SU-DHL-6 (cell line): ENCODE measurements around the gene CEND1.

Experiments used
- H2AFZ ChIP-seq: fragments of 200-600 bp; sonication (generic); 2 replicates; pipeline ENCODE4 v1.6.1; 2014; ENCODE audit warnings: low read depth, mild to moderate bottlenecking, moderate library complexity, mixed read lengths, antibody characterized with exemption, low read length; ENCODE audit not compliant: severe bottlenecking
- H3F3A ChIP-seq: fragments of 200-600 bp; shearing (Covaris generic); 2 replicates; pipeline ENCODE4 v1.6.0; 2016; ENCODE audit warnings: antibody characterized with exemption, mild to moderate bottlenecking; ENCODE audit not compliant: insufficient read depth
- H3K27ac ChIP-seq: fragments of 200-600 bp; sonication (generic); 2 replicates; pipeline ENCODE4 v1.5.1; 2016; ENCODE audit warnings: low read depth, mild to moderate bottlenecking, low read length, moderate library complexity, mixed read lengths
- H3K27me3 ChIP-seq: fragments of 200-600 bp; sonication (generic), shearing (Covaris generic); 2 replicates; pipeline ENCODE4 v1.6.0; 2014; ENCODE audit warnings: mild to moderate bottlenecking, low read length
- H3K36me3 ChIP-seq: fragments of 200-600 bp; sonication (generic); 2 replicates; pipeline ENCODE4 v1.6.1; 2014; ENCODE audit warnings: mild to moderate bottlenecking, low read length, mixed read lengths
- H3K4me2 ChIP-seq: fragments of 300-600, 200-600 bp; shearing (Covaris generic), sonication (generic); 2 replicates; pipeline ENCODE4 v1.6.0; 2014; ENCODE audit warnings: low read length, low read depth, mild to moderate bottlenecking; ENCODE audit not compliant: poor library complexity, severe bottlenecking
- H3K4me3 ChIP-seq: fragments of 200-600 bp; sonication (generic); 2 replicates; pipeline ENCODE4 v1.5.1; 2014; ENCODE audit warnings: antibody characterized with exemption, low read length, mild to moderate bottlenecking, mixed read lengths; ENCODE audit not compliant: insufficient read depth, poor library complexity, severe bottlenecking
- H3K79me2 ChIP-seq: fragments of 200-600 bp; sonication (generic); 2 replicates; pipeline ENCODE4 v1.6.1; 2014; ENCODE audit warnings: mild to moderate bottlenecking, low read length, moderate library complexity; ENCODE audit not compliant: insufficient read depth
- H3K9ac ChIP-seq: fragments of 200-600 bp; sonication (generic); 2 replicates; pipeline ENCODE4 v1.7.0; 2014; ENCODE audit warnings: mild to moderate bottlenecking, low read length
- H3K9me2 ChIP-seq: fragments of 200-600 bp; sonication (generic); replicated peaks from 2 replicates; pipeline ENCODE4 v1.6.1; 2014; ENCODE audit warnings: low read length; ENCODE audit not compliant: insufficient read depth
- H3K9me3 ChIP-seq: fragments of 200-600 bp; sonication (generic); 2 replicates; pipeline ENCODE4 v1.6.1; 2014; ENCODE audit warnings: low read length, mixed read lengths; ENCODE audit not compliant: insufficient read depth
- H4K20me1 ChIP-seq: fragments of 200-600 bp; sonication (generic); 2 replicates; pipeline ENCODE4 v1.6.1; 2014; ENCODE audit warnings: low read depth, mild to moderate bottlenecking, antibody characterized with exemption, low read length, moderate library complexity, mixed read lengths
- EZH2phosphoT487 ChIP-seq: fragments of 200-600 bp; sonication (generic), shearing (Covaris generic); conservative IDR thresholded peaks from 2 replicates; pipeline ENCODE4 v1.6.1; 2018; ENCODE audit warnings: mild to moderate bottlenecking, antibody characterized with exemption, low read length, moderate library complexity, mixed read lengths
- TF ChIP-seq, protein P1 (sequence below): fragments of 200-600 bp; sonication (generic); IDR thresholded peaks from one replicate; pipeline ENCODE4 v1.5.1; 2017; ENCODE audit warnings: antibody characterized with exemption, mild to moderate bottlenecking, low read length, moderate library complexity; ENCODE audit not compliant: insufficient read depth, poor library complexity, severe bottlenecking

The CEND1 gene

DNA sequence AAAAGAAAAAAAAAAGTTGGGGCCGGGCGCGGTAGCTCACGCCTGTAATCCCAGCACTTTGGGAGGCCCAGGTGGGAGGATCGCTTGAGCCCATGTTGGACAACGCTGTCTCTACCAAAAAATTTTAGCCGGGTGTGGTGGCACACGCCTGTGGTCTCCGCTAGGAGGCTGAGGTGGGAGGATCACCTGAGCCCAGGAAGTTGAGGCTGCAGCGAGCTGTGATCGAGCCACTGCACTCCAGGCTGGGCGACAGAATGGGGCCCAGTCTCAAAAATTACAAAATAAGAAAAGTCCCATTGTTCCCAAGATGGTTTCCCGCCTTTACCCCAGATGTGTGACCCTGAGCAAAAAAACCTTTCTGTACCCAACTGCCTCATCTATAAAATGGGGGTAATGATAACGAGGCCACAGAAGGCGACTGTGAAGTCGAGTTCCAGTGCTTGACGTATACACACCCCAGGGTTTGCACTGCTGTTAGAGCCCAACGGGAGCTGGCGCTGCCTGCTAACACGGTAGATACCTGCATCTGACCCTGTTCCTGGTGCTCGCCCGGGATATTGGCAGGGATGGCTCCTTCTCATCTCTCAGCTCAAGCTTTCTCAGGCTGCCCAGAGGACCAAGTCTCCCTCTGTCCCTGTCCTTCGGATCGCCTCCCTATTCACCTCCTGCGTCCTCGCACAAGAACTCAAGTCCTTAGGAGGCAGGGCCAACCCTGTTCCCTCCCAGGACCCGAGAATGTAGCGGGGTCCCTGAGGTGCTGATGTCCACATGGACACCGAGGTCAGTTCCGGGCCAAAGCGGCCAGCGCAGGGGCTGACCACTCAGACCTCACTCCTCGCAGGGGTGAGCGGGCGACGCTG is 18.8 kb upstream of the CEND1 start:
- Histone ChIP-seq H3K4me2 (peak overlapping the region; percentile 84), H3K4me3 (peak overlapping the region; percentile 71), H4K20me1 (peaks cover 10% of the 10 kb centered on the region; the same call in 1 of the 2 replicates), H3K27ac (peak overlapping the region; percentile 85), H3K79me2 (peaks cover 36% of the 10 kb centered on the region), H2AFZ (peak overlapping the region; percentile 20), H3K9me2 (no peaks in the 10 kb centered on the region), H3K9me3 (no peaks in the 10 kb centered on the region), H3K27me3 (no peaks in the 10 kb centered on the region), H3K9ac (peak overlapping the region; percentile 95), H3F3A (peaks cover 47% of the 10 kb centered on the region), H3K36me3 (peaks cover 25% of the 10 kb centered on the region)
- TF ChIP-seq, protein P1, sequence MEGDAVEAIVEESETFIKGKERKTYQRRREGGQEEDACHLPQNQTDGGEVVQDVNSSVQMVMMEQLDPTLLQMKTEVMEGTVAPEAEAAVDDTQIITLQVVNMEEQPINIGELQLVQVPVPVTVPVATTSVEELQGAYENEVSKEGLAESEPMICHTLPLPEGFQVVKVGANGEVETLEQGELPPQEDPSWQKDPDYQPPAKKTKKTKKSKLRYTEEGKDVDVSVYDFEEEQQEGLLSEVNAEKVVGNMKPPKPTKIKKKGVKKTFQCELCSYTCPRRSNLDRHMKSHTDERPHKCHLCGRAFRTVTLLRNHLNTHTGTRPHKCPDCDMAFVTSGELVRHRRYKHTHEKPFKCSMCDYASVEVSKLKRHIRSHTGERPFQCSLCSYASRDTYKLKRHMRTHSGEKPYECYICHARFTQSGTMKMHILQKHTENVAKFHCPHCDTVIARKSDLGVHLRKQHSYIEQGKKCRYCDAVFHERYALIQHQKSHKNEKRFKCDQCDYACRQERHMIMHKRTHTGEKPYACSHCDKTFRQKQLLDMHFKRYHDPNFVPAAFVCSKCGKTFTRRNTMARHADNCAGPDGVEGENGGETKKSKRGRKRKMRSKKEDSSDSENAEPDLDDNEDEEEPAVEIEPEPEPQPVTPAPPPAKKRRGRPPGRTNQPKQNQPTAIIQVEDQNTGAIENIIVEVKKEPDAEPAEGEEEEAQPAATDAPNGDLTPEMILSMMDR = no peak
- TF ChIP-seq EZH2phosphoT487 = no peak

- H3K36me3 ChIP-seq = no peaks in the 10 kb centered on the region
- peak overlapping the region; percentile 75 for H3K27ac ChIP-seq
- no peaks in the 10 kb centered on the region for H3K9me2 ChIP-seq
- peak overlapping the region; percentile 68 for H3K4me3 ChIP-seq
- peaks cover 13% of the 10 kb centered on the region for H3F3A ChIP-seq
- H3K79me2 ChIP-seq = peaks cover 16% of the 10 kb centered on the region
- H3K9me3 ChIP-seq = no peaks in the 10 kb centered on the region
- no peaks in the 10 kb centered on the region for H3K27me3 ChIP-seq
- H4K20me1 ChIP-seq = no peaks in the 10 kb centered on the region
- no peak overlapping the region for H2AFZ ChIP-seq
- peak overlapping the region; percentile 89 for H3K9ac ChIP-seq
- H3K4me2 ChIP-seq = peak overlapping the region; percentile 61
- no peak for TF ChIP-seq EZH2phosphoT487
- TF ChIP-seq, protein P1 = no peak
These were observed 14.7 kb upstream of the CEND1 start for GRCh38 chr11:804599-804964.

DNA sequence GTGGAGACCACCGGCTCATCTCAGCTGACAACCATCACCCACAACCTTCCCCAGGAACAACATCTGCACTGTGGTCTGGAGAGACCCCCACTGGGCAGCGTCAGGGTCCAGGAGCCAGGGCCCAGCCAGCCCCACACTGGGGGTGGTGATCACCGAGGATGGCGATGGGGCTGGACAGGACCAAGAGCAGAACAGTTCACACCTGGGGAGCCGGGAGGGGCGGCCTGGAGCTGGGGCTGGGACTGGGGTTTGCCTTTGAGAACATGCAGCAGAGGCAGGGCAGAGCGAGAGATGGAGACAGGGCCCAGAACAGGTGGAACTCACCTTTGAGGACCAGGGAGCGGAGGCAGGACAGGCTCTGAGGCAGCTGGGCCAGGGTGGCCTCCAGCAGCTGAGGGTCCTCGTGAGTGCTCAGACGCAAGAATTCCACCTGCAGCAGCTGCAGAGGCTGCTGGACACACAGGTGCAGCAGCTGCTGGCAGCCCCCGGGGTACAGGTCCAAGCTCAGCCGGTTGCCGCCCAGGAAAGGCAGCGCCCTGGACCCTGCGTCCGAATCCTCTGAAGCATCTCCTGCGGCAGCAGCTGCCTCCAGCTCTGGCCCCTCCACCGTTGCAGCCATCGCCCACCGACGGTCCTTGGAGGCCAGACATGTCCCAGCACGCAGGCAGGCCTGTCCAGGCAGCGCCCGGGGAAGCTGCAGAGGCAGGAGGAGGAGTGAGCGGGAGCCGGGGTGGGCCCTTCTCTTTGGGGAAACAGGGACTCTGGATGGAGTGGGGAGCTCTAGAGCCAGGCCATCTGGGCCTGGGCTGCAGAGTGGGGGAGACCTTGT is 14.1 kb upstream of the CEND1 start:
- no peaks in the 10 kb centered on the region for H4K20me1 ChIP-seq
- peaks cover 13% of the 10 kb centered on the region for H3F3A ChIP-seq
- H3K4me3 ChIP-seq = peak overlapping the region; percentile 68
- no peaks in the 10 kb centered on the region for H3K27me3 ChIP-seq
- H3K9me3 ChIP-seq = no peaks in the 10 kb centered on the region
- H3K9ac ChIP-seq = peak overlapping the region; percentile 89
- peaks cover 13% of the 10 kb centered on the region for H3K79me2 ChIP-seq
- no peaks in the 10 kb centered on the region for H3K36me3 ChIP-seq
- peak overlapping the region; percentile 75 for H3K27ac ChIP-seq
- H3K4me2 ChIP-seq = peak overlapping the region; percentile 61
- TF ChIP-seq EZH2phosphoT487 = no peak
- TF ChIP-seq, protein P1 = no peak
- H3K9me2 ChIP-seq = no peaks in the 10 kb centered on the region
- no peak overlapping the region for H2AFZ ChIP-seq
